Suppressor macrophage (primary cell): Measurements from ENCODE around the gene UPF2.
"Not testable (repeated sequence)": the region's sequence is repeated elsewhere in the genome, so short reads cannot be mapped to it uniquely, and the experiment has no call there.

Experiments
- DNase-seq, 4 experiments: peaks; one replicate each; pipeline ENCODE4 v3.0.0-alpha.2; 2020 to 2022
- total RNA-seq, 17 experiments: gene quantifications; one replicate each; lab custom pipeline; 2026; ENCODE audit warnings: mixed read lengths in 6 of 17, inconsistent platforms in 3 of 17; lab: John Stamatoyannopoulos, UW

UPF2 gene, protein sequence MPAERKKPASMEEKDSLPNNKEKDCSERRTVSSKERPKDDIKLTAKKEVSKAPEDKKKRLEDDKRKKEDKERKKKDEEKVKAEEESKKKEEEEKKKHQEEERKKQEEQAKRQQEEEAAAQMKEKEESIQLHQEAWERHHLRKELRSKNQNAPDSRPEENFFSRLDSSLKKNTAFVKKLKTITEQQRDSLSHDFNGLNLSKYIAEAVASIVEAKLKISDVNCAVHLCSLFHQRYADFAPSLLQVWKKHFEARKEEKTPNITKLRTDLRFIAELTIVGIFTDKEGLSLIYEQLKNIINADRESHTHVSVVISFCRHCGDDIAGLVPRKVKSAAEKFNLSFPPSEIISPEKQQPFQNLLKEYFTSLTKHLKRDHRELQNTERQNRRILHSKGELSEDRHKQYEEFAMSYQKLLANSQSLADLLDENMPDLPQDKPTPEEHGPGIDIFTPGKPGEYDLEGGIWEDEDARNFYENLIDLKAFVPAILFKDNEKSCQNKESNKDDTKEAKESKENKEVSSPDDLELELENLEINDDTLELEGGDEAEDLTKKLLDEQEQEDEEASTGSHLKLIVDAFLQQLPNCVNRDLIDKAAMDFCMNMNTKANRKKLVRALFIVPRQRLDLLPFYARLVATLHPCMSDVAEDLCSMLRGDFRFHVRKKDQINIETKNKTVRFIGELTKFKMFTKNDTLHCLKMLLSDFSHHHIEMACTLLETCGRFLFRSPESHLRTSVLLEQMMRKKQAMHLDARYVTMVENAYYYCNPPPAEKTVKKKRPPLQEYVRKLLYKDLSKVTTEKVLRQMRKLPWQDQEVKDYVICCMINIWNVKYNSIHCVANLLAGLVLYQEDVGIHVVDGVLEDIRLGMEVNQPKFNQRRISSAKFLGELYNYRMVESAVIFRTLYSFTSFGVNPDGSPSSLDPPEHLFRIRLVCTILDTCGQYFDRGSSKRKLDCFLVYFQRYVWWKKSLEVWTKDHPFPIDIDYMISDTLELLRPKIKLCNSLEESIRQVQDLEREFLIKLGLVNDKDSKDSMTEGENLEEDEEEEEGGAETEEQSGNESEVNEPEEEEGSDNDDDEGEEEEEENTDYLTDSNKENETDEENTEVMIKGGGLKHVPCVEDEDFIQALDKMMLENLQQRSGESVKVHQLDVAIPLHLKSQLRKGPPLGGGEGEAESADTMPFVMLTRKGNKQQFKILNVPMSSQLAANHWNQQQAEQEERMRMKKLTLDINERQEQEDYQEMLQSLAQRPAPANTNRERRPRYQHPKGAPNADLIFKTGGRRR
- 21.4 to 74.4 (median 51.6) reads per million in 17 experiments for total RNA-seq

DNA sequence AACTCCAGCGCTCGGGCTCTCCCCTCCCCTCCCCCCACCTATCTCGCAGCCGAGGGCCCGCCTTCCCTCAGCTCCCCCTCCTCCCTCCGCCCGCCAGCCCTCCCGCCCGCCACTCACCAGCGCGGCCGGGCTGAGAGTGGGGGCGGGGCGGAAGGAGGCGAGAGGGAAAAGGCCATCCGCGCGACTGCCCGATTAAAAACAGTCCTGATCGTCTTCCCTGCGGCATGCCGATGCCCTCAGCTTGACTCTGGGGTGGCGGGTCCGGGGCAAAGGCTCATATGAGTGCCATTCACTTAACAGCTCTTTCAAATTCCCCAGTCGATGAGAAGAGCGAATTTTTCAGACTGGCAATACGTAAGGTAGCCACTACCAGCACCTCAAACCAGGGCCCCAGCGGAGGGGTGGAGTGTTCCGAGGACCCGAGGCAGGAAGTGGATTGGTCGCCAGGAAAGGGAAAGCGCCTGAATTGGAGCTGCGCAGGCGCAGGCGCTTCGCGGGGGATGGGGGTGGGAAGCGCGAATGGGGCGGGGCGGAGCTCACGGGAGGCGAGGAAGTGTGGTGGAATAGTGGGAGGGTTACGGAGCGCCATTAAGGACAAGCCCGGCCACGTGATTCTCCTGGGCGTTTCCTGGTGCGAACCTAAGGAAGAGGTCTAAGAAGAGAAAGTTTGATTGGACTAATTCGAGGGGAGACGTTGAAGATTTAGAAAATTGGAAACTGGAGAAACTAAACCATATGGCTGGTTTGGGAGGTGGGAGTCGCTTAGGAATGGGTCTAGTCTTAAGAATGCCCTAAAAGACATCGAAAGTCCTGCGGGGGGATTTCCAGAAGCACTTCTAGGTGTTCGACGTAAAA, at the start of gene UPF2:
TSS of gene UPF2 (minus strand) at position 13 of the 855 bp plus-strand sequence. CDS start 7,386 bp downstream, outside the sequence.
- DNase-seq: peak; percentile 98 to 99 (median 99)

DNA sequence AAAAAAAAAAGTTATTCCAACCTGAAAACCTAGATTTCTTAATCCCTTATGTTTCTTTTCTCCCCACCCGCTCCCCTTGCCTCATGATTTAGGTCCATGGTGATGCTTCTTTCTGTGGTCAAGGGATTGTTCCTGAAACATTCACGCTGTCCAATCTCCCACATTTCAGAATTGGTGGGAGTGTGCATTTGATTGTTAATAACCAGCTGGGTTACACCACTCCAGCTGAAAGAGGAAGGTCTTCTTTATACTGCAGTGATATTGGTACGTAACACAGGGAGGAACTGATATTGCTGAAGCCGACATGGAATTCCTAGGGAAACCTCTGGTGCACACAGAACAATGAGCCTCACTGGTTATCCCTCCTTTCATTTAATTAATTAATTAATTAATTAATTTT, 48.8 kb upstream of the UPF2 start:
- peak; percentile 27 to 69 (median 48) for DNase-seq

DNA sequence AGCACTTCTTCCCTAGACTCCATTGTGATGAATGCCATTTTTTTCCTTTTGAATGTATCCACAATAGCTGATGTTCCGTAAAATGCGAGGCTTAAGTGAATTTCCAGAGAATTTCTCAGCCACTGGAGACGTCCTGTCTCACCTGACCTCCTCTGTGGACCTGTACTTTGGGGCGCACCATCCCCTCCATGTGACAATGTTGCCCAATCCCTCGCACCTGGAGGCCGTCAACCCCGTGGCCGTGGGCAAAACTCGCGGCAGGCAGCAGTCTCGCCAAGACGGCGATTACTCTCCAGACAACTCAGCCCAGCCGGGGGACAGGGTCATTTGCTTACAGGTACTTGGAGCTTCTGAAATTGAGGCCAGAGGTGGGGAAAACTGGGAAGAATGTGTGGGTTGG, 46.3 kb upstream of the UPF2 start:
- DNase-seq: no peak

DNA sequence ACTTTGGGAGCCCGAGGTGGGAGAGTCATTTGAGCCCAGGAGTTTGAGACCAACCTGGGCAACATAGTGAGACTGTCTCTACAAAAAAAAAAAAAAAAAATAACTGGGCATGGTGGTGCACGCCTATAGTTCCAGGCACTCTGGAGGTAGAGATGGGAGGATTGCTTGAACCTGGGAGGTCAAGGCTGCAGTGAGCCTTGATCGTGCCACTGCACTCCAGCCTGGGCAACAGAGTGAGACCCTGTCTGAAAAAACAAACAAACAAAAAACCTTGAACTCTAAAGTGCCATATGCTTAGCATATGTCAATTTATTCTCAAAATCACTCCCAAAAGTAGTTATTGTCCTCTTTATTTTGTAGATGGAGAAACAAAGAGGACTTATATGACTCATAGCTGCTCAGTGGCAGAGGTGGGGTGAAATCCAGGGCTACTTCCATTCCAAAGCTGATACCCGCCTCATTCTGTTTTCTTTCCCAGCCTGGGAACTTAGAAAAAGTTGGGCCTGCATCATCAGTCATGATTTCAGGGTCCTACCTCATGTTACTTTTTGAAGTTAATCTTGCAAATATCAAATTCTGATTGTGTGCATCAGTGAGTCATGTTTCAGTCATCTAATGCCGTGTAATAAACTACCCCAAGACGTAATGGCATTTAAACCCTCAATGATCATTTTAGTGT, 39.4 kb upstream of the UPF2 start:
- DNase-seq: no peak

DNA sequence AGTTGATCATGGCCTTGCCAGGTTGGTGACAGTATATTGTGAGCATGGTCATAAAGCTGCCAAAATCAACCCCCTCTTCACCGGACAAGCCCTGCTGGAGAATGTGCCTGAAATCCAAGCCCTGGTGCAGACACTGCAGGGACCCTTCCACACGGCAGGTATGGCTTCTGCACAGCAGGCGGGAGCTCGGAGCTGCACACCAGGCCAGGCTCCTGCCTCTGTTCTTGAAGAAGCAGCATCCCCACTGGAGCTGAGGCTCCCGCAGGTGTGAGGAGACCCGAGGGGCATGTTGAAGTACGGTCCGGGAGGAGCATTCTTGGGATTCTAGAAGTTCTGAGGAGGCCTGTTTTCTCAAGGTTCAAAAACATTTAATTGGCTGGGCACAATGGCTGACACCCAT, 38.9 kb upstream of the UPF2 start:
- DNase-seq: no peak

DNA sequence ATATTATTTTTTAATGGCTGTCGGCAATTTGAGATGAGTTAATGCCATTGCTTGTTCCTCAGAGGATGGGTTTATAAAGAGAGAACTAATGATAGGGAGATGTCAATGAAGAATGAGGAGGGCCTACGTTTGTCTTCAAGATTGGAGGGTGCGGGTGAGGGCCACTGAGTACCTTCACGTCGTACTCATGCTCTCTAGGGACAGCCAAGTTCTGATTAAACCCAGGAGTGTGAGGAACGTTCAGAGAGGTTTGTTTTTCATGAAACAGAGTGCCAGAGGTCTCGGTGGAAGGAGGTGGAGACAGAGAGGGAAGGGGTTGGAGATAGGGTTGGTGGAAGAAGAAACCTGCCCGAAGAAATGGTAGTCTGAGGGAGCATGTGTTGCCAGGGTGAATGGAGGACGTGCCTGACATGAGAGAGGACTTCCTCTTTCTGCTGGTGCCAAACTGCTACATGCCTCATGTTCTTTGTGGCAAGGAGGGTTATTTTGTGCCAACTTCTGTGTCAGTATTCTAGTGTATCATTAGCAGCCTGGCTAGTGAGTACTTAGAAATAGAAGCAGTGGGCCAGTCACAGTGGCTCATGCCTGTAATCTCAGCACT, 35.1 kb upstream of the UPF2 start:
- peak; percentile 43 to 64 (median 54) for DNase-seq

DNA sequence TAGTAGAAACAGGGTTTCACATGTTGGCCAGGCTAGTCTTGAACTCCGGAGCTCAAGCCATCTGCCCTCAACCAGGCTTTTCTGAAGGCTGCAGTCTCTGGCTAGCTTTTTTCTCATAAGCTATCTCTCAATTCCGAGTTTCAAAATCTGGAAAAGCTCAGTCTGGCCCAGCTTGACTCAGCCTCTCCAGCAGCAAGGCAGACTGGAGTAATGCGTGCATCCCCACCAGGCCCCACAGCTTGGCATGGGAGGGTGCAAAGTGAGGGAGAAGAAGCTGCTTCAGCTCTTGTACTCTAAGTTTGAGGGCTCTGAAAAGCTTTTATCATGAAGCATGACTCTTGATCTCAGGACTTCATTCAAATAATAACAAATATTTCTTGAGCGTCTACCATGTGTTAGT, 30.9 kb upstream of the UPF2 start:
- DNase-seq: no peak

DNA sequence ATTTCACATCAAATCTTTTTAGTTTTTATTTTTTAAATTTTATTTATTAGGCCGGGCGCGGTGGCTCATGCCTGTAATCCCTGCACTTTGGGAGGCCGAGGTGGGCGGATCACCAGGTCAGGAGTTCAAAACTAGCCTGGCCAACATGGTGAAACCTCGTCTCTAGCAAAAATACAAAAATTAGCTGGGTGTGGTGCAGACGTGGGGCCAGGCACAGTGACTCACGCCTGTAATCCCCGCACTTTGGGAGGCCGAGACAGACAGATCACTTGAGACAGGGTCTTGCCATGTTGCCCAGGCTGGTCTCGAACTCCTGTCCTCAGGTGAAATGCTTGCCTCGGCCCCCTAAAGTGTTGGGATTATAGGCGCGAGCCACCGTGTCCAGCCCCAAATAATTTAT, 28.8 kb upstream of the UPF2 start:
- not testable (repeated sequence) for DNase-seq

DNA sequence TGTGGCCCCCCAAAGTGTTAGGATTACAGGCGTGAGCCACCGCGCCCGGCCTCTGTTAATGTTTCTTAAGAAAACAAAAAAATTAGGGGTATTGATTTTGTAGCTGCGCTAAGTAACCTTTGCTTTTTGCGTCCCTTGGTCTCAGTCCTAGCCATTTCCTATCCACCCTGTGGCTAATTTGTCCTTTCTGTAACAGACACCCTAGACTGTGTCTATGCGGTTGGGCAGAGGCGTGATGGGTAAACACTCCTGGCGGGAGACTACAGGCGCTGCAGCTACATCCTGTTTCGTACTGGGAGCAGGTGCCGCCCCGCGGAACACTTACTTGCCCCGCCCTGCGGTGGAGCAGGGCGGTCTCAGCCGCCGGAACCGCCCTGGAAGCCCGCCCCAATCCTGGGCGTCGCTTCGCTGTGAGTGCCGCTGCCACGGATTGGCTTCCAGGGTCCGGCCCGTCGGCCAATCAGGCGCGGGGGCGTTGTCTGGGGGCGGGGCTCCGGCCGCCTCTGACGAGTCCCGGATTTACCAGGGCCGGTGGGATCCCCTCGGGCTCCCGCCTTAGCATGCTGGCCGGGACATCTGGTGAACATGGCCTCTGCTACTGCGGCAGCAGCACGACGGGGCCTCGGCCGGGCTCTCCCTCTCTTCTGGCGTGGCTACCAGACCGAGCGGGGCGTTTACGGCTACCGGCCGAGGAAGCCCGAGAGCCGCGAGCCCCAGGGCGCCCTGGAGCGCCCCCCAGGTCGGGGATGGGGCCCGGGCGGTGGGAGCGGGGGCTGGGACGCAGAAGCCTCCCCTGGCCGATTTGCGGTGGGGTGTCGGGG, 26.1 kb upstream of the UPF2 start, which contains the start of gene DHTKD1:
TSS of gene DHTKD1 (plus strand) at position 506 of the 821 bp plus-strand sequence. CDS start at position 586, 80 bp downstream.
- peak; percentile 99 for DNase-seq

DNA sequence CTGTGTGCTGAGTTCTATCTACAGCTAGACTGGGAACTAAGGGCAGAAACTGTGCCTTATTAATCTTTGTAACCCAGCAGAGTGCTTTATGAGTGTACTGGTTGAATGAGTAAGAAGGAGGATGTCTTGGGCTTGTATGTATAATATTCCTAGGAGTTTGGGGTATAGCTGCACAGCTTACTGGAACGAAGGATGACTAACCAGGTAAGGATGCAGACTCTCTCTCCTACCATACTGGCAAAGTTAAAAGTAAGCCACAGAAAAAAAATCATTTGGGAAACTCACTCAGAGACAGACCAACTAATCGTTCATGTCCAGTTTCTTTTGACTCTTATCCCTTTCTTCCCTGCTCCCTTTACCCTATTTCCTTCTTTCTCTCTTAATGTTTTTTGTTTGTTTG, 24.7 kb upstream of the UPF2 start:
- no peak for DNase-seq

DNA sequence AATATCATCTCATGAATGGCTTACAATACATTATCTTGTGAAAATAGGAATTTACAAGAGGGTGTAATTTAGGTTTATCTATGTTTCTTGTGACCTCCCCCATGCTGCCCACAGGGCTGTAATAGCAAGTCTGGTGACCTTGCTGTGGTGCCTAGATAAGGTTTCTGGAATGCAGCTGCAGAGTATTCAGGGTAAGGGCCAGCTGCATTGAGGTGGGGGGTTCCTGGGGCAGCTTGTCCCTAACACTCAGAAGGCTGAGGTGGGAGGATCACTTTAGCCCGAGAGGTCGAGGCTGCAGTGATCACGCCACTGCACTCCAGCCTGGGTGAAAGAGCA, 20.8 kb upstream of the UPF2 start:
- DNase-seq: no peak

DNA sequence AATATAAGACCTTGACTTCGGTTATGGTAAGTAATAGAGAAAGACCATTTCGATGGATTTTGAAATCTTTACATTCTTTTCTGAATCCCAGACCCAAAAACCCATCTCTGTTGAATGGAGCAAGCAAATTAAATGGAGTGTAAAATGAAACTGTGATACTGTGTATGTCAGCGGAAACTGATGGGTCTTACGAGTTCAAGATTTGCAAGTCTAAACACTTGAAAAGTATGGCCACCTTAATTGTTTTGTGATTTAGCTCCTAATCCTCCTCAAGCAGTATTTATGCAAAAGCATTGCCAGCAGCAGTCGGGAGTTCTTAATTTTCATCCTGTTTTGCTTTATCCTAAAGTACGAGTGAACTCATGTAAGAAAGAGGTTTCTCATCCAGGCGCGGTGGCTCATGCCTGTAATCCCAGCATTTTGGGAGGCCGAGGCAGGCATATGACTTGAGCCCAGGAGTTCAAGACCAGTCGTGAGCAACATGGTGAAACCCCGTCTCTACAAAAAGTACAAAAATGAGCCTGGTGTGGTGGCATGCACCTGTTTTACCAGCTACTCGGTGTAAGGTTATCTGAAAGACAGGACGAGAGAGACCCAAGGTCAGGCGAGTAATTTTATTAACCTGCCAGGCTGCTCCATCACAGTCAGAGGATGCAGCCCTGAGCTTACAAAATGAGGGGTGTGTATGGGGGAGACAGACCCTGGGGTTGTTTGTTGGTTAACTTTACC, 20.3 kb upstream of the UPF2 start:
- DNase-seq: no peak

DNA sequence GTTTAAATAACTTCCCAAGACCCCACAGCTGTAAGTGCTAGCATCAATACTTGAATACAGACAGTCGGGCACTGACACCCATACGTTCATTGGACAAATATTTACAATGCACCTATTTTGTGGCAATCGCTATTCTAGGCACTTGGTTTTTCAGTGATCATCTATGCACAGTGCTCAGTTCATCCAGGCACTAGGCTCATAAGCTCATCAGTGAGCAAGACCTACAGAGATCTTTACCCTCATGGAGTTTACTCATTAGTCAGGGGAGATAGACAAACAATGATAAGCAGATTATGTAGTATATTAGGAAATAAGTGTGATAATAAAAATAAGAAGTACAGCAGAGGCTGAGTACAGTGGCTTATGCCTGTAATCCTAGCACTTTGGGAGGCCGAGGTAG, 18.5 kb upstream of the UPF2 start:
- DNase-seq: no peak

DNA sequence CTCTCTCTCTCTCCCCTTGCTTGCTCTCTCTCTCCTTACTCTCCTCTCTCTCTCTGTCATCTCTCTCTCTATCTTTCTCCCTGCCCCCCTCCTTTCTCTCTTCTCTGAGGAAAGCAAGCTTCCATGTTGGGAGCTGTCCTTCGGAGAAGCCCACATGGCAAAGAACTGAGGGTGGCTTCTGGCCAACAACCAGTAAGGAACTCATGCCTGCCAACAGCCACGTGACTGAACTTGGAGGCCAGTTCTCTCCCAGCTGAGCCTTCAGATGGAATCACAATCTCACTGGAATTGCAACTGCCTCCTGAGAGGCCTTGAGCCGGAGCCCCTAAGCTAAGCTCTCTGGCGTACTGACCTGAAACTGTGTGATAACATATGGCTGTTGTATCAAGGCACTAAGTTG, 14.1 kb upstream of the UPF2 start:
- no peak for DNase-seq

DNA sequence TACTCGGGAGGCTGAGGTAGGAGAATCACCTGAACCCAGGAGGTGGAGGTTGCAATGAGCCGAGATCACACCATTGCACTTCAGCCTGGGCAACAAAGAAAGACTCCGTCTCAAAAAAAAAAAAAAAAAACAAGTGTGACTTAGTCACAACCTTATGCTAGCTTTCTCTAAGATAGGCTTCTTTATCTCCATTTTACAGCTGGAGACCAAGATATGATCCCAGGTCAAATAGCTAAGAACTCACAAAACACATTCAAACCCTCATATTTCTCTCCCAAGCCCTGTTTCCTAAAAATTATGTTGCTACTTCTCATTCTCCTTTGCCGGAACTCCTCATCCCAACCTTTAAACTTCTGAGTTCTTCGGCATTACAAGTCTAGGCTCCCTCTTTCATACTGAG, 13.1 kb upstream of the UPF2 start:
- no peak for DNase-seq

DNA sequence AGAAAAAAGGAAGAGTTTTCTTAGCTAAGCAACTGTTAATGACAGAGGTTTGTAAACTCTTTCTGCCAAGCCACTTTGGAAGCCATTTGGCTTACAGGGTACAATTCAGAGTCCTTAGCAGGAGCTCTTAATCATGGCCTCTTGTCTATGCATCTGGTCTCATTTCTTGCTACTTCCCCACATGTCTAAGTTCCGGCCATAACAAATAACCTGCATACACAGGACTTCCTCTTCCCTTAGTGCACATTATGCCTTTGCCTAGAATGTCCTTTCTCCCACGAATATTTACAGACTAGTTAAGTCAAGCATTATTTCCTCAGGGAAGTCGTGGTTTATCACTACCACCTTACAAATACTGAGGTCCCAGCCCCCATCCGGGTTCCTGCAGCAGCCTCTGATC, 8.6 kb upstream of the UPF2 start:
- peak; percentile 40 to 74 (median 60) for DNase-seq

DNA sequence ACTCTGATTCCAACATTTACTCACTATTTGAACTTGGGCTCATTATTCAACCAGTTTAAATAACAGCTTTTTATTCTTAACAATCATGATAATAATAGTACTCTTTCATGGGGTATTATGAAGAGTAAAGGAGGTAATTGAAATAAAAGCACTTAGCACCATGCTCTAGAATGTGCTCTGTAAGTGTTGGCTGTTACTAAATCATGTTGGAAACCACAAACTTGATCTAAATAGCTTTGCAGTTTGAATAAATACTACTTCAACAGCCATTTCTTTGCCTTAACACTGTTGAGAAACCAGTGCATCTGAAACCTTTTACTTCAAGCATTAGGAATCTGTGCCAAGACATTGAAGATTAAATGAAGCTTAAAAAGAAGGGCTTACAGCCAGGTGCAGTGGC, 7.9 kb upstream of the UPF2 start:
- DNase-seq: no peak

DNA sequence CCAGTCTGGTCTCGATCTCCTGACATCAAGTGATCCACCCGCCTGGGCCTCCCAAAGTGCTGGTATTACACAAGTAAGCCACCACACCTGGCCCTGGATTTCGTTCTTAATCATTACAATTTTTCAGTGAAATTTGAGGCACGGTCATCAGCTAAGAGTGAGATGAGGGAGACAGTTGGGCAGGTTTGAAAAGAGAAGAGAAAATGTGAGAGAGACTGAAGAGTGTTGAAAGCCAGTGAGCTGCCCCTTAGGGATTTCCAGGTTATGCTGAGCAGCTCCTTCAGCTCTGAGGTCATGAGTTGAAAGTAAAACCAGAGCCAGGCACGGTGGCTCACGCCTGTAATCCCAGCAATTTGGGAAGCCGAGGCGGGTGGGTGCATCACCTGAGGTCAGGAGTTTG, 5.9 kb upstream of the UPF2 start:
- no peak for DNase-seq

DNA sequence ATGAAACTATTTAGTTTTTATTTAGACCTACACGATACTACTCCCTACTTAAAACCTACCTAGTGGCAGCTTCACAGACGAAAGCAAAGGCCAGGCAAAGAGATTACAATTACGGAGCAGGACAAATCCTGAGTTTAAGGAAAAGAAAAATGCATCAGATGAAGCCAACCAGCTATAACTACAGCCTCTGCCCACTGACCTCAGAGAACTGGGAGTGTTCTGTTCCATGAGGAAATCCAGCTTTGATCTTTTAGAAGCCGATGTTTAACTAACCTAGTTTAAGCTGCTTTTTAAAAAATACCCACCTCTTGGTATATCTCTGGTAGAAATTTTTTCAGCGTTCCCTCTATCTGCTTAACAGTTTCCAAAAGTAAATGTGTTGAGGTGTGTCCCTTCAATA, 3.0 kb upstream of the UPF2 start:
- no peak for DNase-seq
